ENCODE data around the gene EFHC1. TPM values are rescaled to one million over a fixed set of nuclear protein-coding genes. Genes with fewer than 3 reads are reported as not detected.
A peak's percentile ranks its signal among the peaks of the same experiment; 100 is the strongest.

EFHC1 gene
- total RNA-seq, 1 donor from 2014 or later = 25.6 TPM

GRCh38 chr6:52407467-52407866 lies 12.7 kb upstream of the EFHC1 start:
- H3K27me3 Mint-ChIP-seq (ENCODE audit: low read depth, unreplicated experiment) = no peaks in the 10 kb centered on the region
- H3K4me1 ChIP-seq (ENCODE audit: insufficient read depth, low read length) = no peaks in the 10 kb centered on the region
- DNase-seq (ENCODE audit: low read depth) (peak; percentile 42), FAIRE-seq (no peak)
- no peak overlapping the region for H3K4me3 Mint-ChIP-seq (ENCODE audit: unreplicated experiment)
- no peaks in the 10 kb centered on the region for H3K79me2 ChIP-seq (ENCODE audit: insufficient read depth, low read length)
- H3K9ac ChIP-seq (ENCODE audit: low read length) = no peak overlapping the region
- H3K27ac ChIP-seq (ENCODE audit: low read depth, low read length) = no peak overlapping the region
- H3K36me3 ChIP-seq (ENCODE audit: insufficient read depth, low read length) = no peaks in the 10 kb centered on the region
- H3K9me3 ChIP-seq (ENCODE audit: insufficient read depth, low read depth, low read length) = no peaks in the 10 kb centered on the region
- no peak for TF ChIP-seq EZH2 (IDR thresholded peaks at IDR 0.05; ENCODE audit: insufficient read depth, low read length)
- peak; percentile 54 for TF ChIP-seq CTCF (IDR thresholded peaks at IDR 0.05; ENCODE audit: insufficient read depth, low read depth, low read length)
- no peaks in the 10 kb centered on the region for H3K9me3 Mint-ChIP-seq (ENCODE audit: unreplicated experiment)
- H3K36me3 Mint-ChIP-seq (ENCODE audit: low read depth, unreplicated experiment) = no peaks in the 10 kb centered on the region
- peaks cover 22% of the 10 kb centered on the region for H3K4me1 Mint-ChIP-seq (ENCODE audit: low read depth, unreplicated experiment)
- no peak overlapping the region for H3K27ac Mint-ChIP-seq (ENCODE audit: unreplicated experiment)
- H2AFZ ChIP-seq (ENCODE audit: low read depth, low read length) = no peak overlapping the region
- H4K20me1 ChIP-seq (ENCODE audit: insufficient read depth, low read length) = no peaks in the 10 kb centered on the region
- H3K27me3 ChIP-seq (ENCODE audit: insufficient read depth, low read length) = no peaks in the 10 kb centered on the region
- no peak overlapping the region for H3K4me3 ChIP-seq (ENCODE audit: insufficient read depth, low read depth, low read length)
- no peak overlapping the region for H3K4me2 ChIP-seq (ENCODE audit: low read length)

- H3K4me2 ChIP-seq (ENCODE audit: low read length) = no peak overlapping the region
- H3K27ac ChIP-seq (ENCODE audit: low read depth, low read length) = no peak overlapping the region
- no peaks in the 10 kb centered on the region for H3K79me2 ChIP-seq (ENCODE audit: insufficient read depth, low read length)
- H3K36me3 ChIP-seq (ENCODE audit: insufficient read depth, low read length) = no peaks in the 10 kb centered on the region
- no peak overlapping the region for H3K4me3 ChIP-seq (ENCODE audit: insufficient read depth, low read depth, low read length)
- H2AFZ ChIP-seq (ENCODE audit: low read depth, low read length) = no peak overlapping the region
- no peaks in the 10 kb centered on the region for H3K9me3 ChIP-seq (ENCODE audit: insufficient read depth, low read depth, low read length)
- H3K9me3 Mint-ChIP-seq (ENCODE audit: unreplicated experiment) = no peaks in the 10 kb centered on the region
- TF ChIP-seq EZH2 (IDR thresholded peaks at IDR 0.05; ENCODE audit: insufficient read depth, low read length) = no peak
- no peak for TF ChIP-seq CTCF (IDR thresholded peaks at IDR 0.05; ENCODE audit: insufficient read depth, low read depth, low read length)
- no peak for FAIRE-seq
- peaks cover 28% of the 10 kb centered on the region for H3K4me1 Mint-ChIP-seq (ENCODE audit: low read depth, unreplicated experiment)
- no peak overlapping the region for H3K9ac ChIP-seq (ENCODE audit: low read length)
- DNase-seq (ENCODE audit: low read depth) = no peak
- no peaks in the 10 kb centered on the region for H4K20me1 ChIP-seq (ENCODE audit: insufficient read depth, low read length)
- peak overlapping the region; percentile 4 for H3K27ac Mint-ChIP-seq (ENCODE audit: unreplicated experiment)
- H3K4me3 Mint-ChIP-seq (ENCODE audit: unreplicated experiment) = no peak overlapping the region
- no peaks in the 10 kb centered on the region for H3K27me3 Mint-ChIP-seq (ENCODE audit: low read depth, unreplicated experiment)
- H3K4me1 ChIP-seq (ENCODE audit: insufficient read depth, low read length) = no peaks in the 10 kb centered on the region
- no peaks in the 10 kb centered on the region for H3K36me3 Mint-ChIP-seq (ENCODE audit: low read depth, unreplicated experiment)
- no peaks in the 10 kb centered on the region for H3K27me3 ChIP-seq (ENCODE audit: insufficient read depth, low read length)
Measured at GRCh38 chr6:52409499-52409898, 10.6 kb upstream of the EFHC1 start.

- H3K79me2 ChIP-seq (ENCODE audit: insufficient read depth, low read length) = no peaks in the 10 kb centered on the region
- Mint-ChIP-seq H3K4me3 (ENCODE audit: unreplicated experiment) (no peak overlapping the region), H3K27me3 (ENCODE audit: low read depth, unreplicated experiment) (no peaks in the 10 kb centered on the region), H3K27ac (ENCODE audit: unreplicated experiment) (peak overlapping the region; percentile 43), H3K9me3 (ENCODE audit: unreplicated experiment) (no peaks in the 10 kb centered on the region), H3K4me1 (ENCODE audit: low read depth, unreplicated experiment) (peaks cover 34% of the 10 kb centered on the region), H3K36me3 (ENCODE audit: low read depth, unreplicated experiment) (no peaks in the 10 kb centered on the region)
- H3K27me3 ChIP-seq (ENCODE audit: insufficient read depth, low read length) = no peaks in the 10 kb centered on the region
- no peak overlapping the region for H3K4me3 ChIP-seq (ENCODE audit: insufficient read depth, low read depth, low read length)
- H3K9me3 ChIP-seq (ENCODE audit: insufficient read depth, low read depth, low read length) = no peaks in the 10 kb centered on the region
- H3K4me1 ChIP-seq (ENCODE audit: insufficient read depth, low read length) = peaks cover under 1% of the 10 kb centered on the region
- DNase-seq (ENCODE audit: low read depth) = no peak
- H4K20me1 ChIP-seq (ENCODE audit: insufficient read depth, low read length) = no peaks in the 10 kb centered on the region
- no peak overlapping the region for H2AFZ ChIP-seq (ENCODE audit: low read depth, low read length)
- H3K9ac ChIP-seq (ENCODE audit: low read length) = no peak overlapping the region
- no peaks in the 10 kb centered on the region for H3K36me3 ChIP-seq (ENCODE audit: insufficient read depth, low read length)
- TF ChIP-seq CTCF (IDR thresholded peaks at IDR 0.05; ENCODE audit: insufficient read depth, low read depth, low read length) = no peak
- no peak for TF ChIP-seq EZH2 (IDR thresholded peaks at IDR 0.05; ENCODE audit: insufficient read depth, low read length)
- no peak overlapping the region for H3K4me2 ChIP-seq (ENCODE audit: low read length)
- H3K27ac ChIP-seq (ENCODE audit: low read depth, low read length) = no peak overlapping the region
- FAIRE-seq = no peak
Measured at GRCh38 chr6:52410979-52411378, 9.2 kb upstream of the EFHC1 start.

Measured in astrocyte (in vitro differentiated cells and primary cell).